B cell (primary cell): ENCODE results near the gene EEF1A2. TPM values are rescaled to one million over a fixed set of nuclear protein-coding genes. Genes with fewer than 3 reads are reported as not detected.

ENCODE experiments used
- ATAC-seq: fragments of 200-7000 bp; cut with Tn5 transposase; one replicate; pipeline ENCODE4 v1.10.0; 2021; ENCODE audit warnings: low read depth, mild to moderate bottlenecking, moderate number of reproducible peaks, moderate library complexity
- CTCF ChIA-PET: fragments of 350-600 bp; sonication (Branson Sonifier 250); formaldehyde crosslinking; loops from one replicate; lab custom pipeline; 2021; ENCODE audit warnings: antibody characterized with exemption, inconsistent platforms; lab: Charles Lee
- POLR2A ChIA-PET: fragments of 350-600 bp; sonication (Branson Sonifier 250); formaldehyde crosslinking; loops from one replicate; lab custom pipeline; 2021; ENCODE audit warnings: antibody characterized with exemption; lab: Charles Lee
- DNase-seq: peaks from one replicate; pipeline ENCODE4 v3.0.0; 2013
- H2AFZ ChIP-seq: 2 replicates; pipeline ENCODE4 v1.6.1; 2012; ENCODE audit warnings: mild to moderate bottlenecking, low read depth, low read length; ENCODE audit not compliant: insufficient read depth, poor library complexity, severe bottlenecking
- H3K27ac ChIP-seq, 2 donors: 1 replicate in 1 of 2; 2 replicates in 1 of 2; pipeline ENCODE4 v1.5.1; 2012 to 2013; ENCODE audit warnings: low read length in 2 of 2, mild to moderate bottlenecking in 2 of 2, moderate library complexity in 1 of 2
- H3K27me3 ChIP-seq, 4 experiments: fragments of 200-600 bp in 1 of 4; sonication (generic) in 1 of 4; replicated peaks in 1 of 4; 1 replicate in 2 of 4; 2 replicates in 2 of 4; pipeline versions ENCODE4 v1.6.1 to v1.7.0; 2013 to 2016; ENCODE audit warnings: low read length in 3 of 4, mild to moderate bottlenecking in 2 of 4, mixed read lengths in 1 of 4, moderate library complexity in 1 of 4; ENCODE audit not compliant: insufficient read depth in 4 of 4, control insufficient read depth in 3 of 4; ENCODE audit errors: control extremely low read depth in 1 of 4
- H3K36me3 ChIP-seq, 2 experiments: replicated peaks in 1 of 2; 1 replicate in 1 of 2; 2 replicates in 1 of 2; pipeline versions ENCODE4 v1.6.1 to v1.7.1; 2013; ENCODE audit warnings: low read length in 1 of 2; ENCODE audit not compliant: insufficient read depth in 2 of 2, control insufficient read depth in 1 of 2; ENCODE audit errors: control extremely low read depth in 1 of 2, extremely low read depth in 1 of 2
- H3K4me1 ChIP-seq, 2 donors: fragments of 200-600 bp in 1 of 2; sonication (generic) in 1 of 2; 1 replicate in 1 of 2; 2 replicates in 1 of 2; pipeline versions ENCODE4 v1.5.1 to v1.6.1; 2013 to 2017; ENCODE audit warnings: low read length in 2 of 2; ENCODE audit not compliant: control insufficient read depth in 2 of 2, insufficient read depth in 2 of 2
- H3K4me2 ChIP-seq: replicated peaks from 2 replicates; pipeline ENCODE3; 2012; ENCODE audit warnings: mild to moderate bottlenecking, low read depth, low read length; ENCODE audit not compliant: poor library complexity, severe bottlenecking
- H3K4me3 ChIP-seq, 5 experiments: fragments of 200-600 bp in 1 of 5; sonication (generic) in 1 of 5; 1 replicate in 3 of 5; 2 replicates in 2 of 5; pipeline versions ENCODE4 v1.5.1 to v1.7.0; 2011 to 2016; ENCODE audit warnings: low read length in 4 of 5, mild to moderate bottlenecking in 4 of 5, low read depth in 2 of 5, control low read depth in 1 of 5, moderate library complexity in 1 of 5; ENCODE audit not compliant: insufficient read depth in 1 of 5; ENCODE audit errors: control extremely low read depth in 1 of 5, extremely low read depth in 1 of 5
- H3K79me2 ChIP-seq: fragments of 200-600 bp; sonication (generic); one replicate; pipeline ENCODE4 v1.6.0; 2016; ENCODE audit warnings: low read length; ENCODE audit not compliant: control insufficient read depth, insufficient read depth
- H3K9ac ChIP-seq: fragments of 200-600 bp; sonication (generic); 2 replicates; pipeline ENCODE4 v1.6.1; 2017; ENCODE audit warnings: mild to moderate bottlenecking, low read length, moderate library complexity
- H3K9me3 ChIP-seq, 3 donors: one replicate each; pipeline versions ENCODE4 v1.6.1 to v1.7.1; 2013; ENCODE audit warnings: low read length in 2 of 3; ENCODE audit not compliant: control insufficient read depth in 2 of 3, insufficient read depth in 1 of 3; ENCODE audit errors: control extremely low read depth in 1 of 3
- H4K20me1 ChIP-seq: 2 replicates; pipeline ENCODE4 v1.6.0; 2012; ENCODE audit warnings: mild to moderate bottlenecking, low read length; ENCODE audit not compliant: insufficient read depth, control insufficient read depth, poor library complexity, severe bottlenecking
- H3K27ac Mint-ChIP-seq: one replicate; pipeline ENCODE4 v1.8.0; 2021; ENCODE audit warnings: mixed read lengths
- H3K27me3 Mint-ChIP-seq: one replicate; pipeline ENCODE4 v1.8.0; 2021; ENCODE audit warnings: mixed read lengths
- H3K4me1 Mint-ChIP-seq: one replicate; pipeline ENCODE4 v1.8.0; 2021; ENCODE audit warnings: mixed read lengths
- H3K4me3 Mint-ChIP-seq: one replicate; pipeline ENCODE4 v1.8.0; 2021; ENCODE audit warnings: mixed read lengths
- H3K9me3 Mint-ChIP-seq: one replicate; pipeline ENCODE4 v1.8.0; 2022; ENCODE audit warnings: mixed read lengths; ENCODE audit not compliant: insufficient read depth
- EZH2 ChIP-seq: IDR thresholded peaks from 2 replicates; pipeline ENCODE4 v1.6.1; 2012; ENCODE audit warnings: borderline replicate concordance, low read depth, mild to moderate bottlenecking, moderate library complexity, low read length; ENCODE audit not compliant: insufficient read depth, poor library complexity, severe bottlenecking
- WGBS: methylation state at CpG from one replicate; pipeline ENCODE4 v1.1.5; 2013; ENCODE audit warnings: missing lambda C conversion rate; ENCODE audit not compliant: insufficient coverage; 5-methylcytosine and 5-hydroxymethylcytosine counted together
- intact Hi-C: fragments of 100-400 bp; cut with micrococcal nuclease; formaldehyde crosslinking; loops from one replicate; pipeline ENCODE4 v1.10.0; 2022
- polyA plus RNA-seq: library from polyadenylated mRNA; depleted of rRNA; stranded (reverse); fragments of >200 nt; gene quantifications from 2 replicates; pipeline ENCODE4 v1.2.3, GENCODE V29; 2012
- total RNA-seq, 2 donors: library from RNA; stranded (reverse); fragments of 120-200 nt in 1 of 2; gene quantifications; 1 replicate in 1 of 2; 2 replicates in 1 of 2; pipeline versions ENCODE4 v1.2.3 to v1.2.4, GENCODE V29; 2013 to 2022
- TF ChIP-seq, protein P1 (sequence below): fragments of 200-600 bp; IDR thresholded peaks from one replicate; pipeline ENCODE4 v1.8.0; 2022; ENCODE audit warnings: antibody characterized with exemption, mild to moderate bottlenecking

The EEF1A2 gene
- total and polyA plus RNA-seq, 2 donors (not counting 1 experiment from before 2014, with no cell fraction given): 2.2 to 2.9 TPM

DNA sequence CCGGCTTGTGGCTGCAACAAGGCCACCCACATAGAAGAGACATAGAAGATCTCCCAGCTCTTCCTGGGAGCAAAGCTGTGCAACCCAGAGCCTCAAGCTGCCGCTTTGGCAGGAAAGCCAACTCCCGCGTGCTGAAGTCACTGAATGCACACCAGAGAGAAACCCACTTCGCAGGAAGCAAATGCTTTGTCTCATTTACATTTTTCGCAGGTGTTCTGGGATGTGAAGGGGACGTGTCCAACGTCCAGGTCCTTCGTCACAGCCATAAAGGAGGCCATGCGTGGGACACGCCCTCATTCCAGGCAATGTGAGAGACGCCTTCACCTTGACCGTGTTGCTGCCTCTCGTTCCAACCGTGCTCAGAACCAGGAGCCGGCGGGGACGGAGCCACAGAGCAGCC, 50.9 kb downstream of the EEF1A2 start:
- CTCF ChIA-PET: no interaction called here
- Histone ChIP-seq H3K4me2 (no peak overlapping the region), H3K27me3 (peaks cover 0 to 22% (median 0%) of the 10 kb centered on the region in 4 experiments), H3K27ac (no peak overlapping the region), H4K20me1 (no peaks in the 10 kb centered on the region), H3K79me2 (no peaks in the 10 kb centered on the region), H3K4me1 (peaks cover 0 to 10% of the 10 kb centered on the region in 2 donors), H3K9me3 (peaks cover 0 to 5% (median 0%) of the 10 kb centered on the region in 3 donors), H2AFZ (no peak overlapping the region), H3K36me3 (no peaks in the 10 kb centered on the region), H3K9ac (no peak overlapping the region), H3K4me3 (no peak overlapping the region)
- Mint-ChIP-seq H3K27me3 (peaks cover 15% of the 10 kb centered on the region), H3K9me3 (no peaks in the 10 kb centered on the region), H3K4me1 (peaks cover 3% of the 10 kb centered on the region), H3K27ac (no peak overlapping the region), H3K4me3 (no peak overlapping the region)
- DNase-seq: no peak
- intact Hi-C loops: no loop called here
- no peak for ATAC-seq
- POLR2A ChIA-PET: no interaction called here
- TF ChIP-seq EZH2: no peak
- TF ChIP-seq, protein P1, sequence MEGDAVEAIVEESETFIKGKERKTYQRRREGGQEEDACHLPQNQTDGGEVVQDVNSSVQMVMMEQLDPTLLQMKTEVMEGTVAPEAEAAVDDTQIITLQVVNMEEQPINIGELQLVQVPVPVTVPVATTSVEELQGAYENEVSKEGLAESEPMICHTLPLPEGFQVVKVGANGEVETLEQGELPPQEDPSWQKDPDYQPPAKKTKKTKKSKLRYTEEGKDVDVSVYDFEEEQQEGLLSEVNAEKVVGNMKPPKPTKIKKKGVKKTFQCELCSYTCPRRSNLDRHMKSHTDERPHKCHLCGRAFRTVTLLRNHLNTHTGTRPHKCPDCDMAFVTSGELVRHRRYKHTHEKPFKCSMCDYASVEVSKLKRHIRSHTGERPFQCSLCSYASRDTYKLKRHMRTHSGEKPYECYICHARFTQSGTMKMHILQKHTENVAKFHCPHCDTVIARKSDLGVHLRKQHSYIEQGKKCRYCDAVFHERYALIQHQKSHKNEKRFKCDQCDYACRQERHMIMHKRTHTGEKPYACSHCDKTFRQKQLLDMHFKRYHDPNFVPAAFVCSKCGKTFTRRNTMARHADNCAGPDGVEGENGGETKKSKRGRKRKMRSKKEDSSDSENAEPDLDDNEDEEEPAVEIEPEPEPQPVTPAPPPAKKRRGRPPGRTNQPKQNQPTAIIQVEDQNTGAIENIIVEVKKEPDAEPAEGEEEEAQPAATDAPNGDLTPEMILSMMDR: no peak
- WGBS: 80% methylated on average over 18 of the region's 18 CpGs

DNA sequence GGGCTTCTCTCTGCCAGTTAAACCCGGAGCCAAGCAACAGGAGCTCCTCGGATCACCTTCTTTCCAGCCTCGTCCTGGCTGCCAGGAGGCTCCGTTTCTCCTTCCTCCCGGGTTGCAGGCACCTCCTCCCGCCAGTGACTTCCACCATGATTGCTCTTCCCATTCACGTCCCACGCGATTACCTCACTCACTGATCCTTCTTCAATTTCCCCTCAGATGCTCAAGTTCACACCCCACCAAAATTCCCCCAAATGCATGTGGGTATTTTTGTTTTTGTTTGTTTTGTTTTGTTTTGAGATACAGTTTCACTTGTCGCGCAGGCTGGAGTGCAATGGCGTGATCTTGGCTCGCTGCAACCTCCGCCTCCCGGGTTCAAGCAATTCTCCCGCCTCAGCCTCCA, 51.6 kb downstream of the EEF1A2 start:
- ChIA-PET CTCF (no interaction called here), POLR2A (no interaction called here)
- peaks cover 0 to 9% (median 0%) of the 10 kb centered on the region in 3 donors for H3K9me3 ChIP-seq
- WGBS: 91% methylated on average over 13 of the region's 16 CpGs
- ATAC-seq (no peak), DNase-seq (no peak)
- Mint-ChIP-seq H3K27me3 (peaks cover 15% of the 10 kb centered on the region), H3K4me3 (no peak overlapping the region), H3K4me1 (peaks cover 3% of the 10 kb centered on the region), H3K9me3 (no peaks in the 10 kb centered on the region), H3K27ac (no peak overlapping the region)
- intact Hi-C loops: no loop called here
- peaks cover 0 to 13% of the 10 kb centered on the region in 2 donors for H3K4me1 ChIP-seq
- no peaks in the 10 kb centered on the region for H4K20me1 ChIP-seq
- no peak for TF ChIP-seq EZH2
- TF ChIP-seq, protein P1: no peak
- no peak overlapping the region for H3K4me2 ChIP-seq
- no peak overlapping the region for H3K27ac ChIP-seq
- H2AFZ ChIP-seq: no peak overlapping the region
- H3K4me3 ChIP-seq: no peak overlapping the region
- H3K36me3 ChIP-seq: no peaks in the 10 kb centered on the region
- H3K9ac ChIP-seq: no peak overlapping the region
- H3K27me3 ChIP-seq: peaks cover 0 to 22% (median 0%) of the 10 kb centered on the region in 4 experiments
- H3K79me2 ChIP-seq: no peaks in the 10 kb centered on the region
